Upper lobe of left lung (tissue), 4 donors: ENCODE measurements around the gene APOM.

ENCODE experiments used
- CTCF ChIP-seq, 6 experiments: fragments of 450-650 bp in 4 of 6; fragments of 200-600 bp in 2 of 6; sonication (generic) in 2 of 6; IDR thresholded peaks; one replicate each; pipeline ENCODE4 v1.5.1; 2016 to 2019; ENCODE audit warnings: antibody characterized with exemption in 6 of 6
- EP300 ChIP-seq, 4 donors: sonication (generic); formaldehyde crosslinking; IDR thresholded peaks; one replicate each; pipeline ENCODE4 v1.5.1; 2017; ENCODE audit warnings: antibody characterized with exemption in 4 of 4, control low read depth in 2 of 4
- POLR2A ChIP-seq, 4 donors: fragments of 450-650 bp; IDR thresholded peaks; one replicate each; pipeline ENCODE4 v1.5.1; 2016 to 2017; ENCODE audit warnings: antibody characterized with exemption in 4 of 4, mild to moderate bottlenecking in 2 of 4
- POLR2AphosphoS5 ChIP-seq, 2 donors: sonication (generic); formaldehyde crosslinking; IDR thresholded peaks; one replicate each; pipeline ENCODE4 v1.5.1; 2017; ENCODE audit warnings: antibody characterized with exemption in 2 of 2

- TF ChIP-seq CTCF (IDR thresholded peaks at IDR 0.05) = no peak
- no peak for TF ChIP-seq POLR2AphosphoS5 (IDR thresholded peaks at IDR 0.05)
- TF ChIP-seq POLR2A (IDR thresholded peaks at IDR 0.05) = no peak
- TF ChIP-seq EP300 (IDR thresholded peaks at IDR 0.05) = no peak
These were observed 34.3 kb upstream of the APOM start for GRCh38 chr6:31621320-31621939.
